Midbrain (tissue), 1 donor: ENCODE data around the gene METAP1D.
"Not testable (repeated sequence)": the region's sequence is repeated elsewhere in the genome, so short reads cannot be mapped to it uniquely, and the experiment has no call there.

ENCODE experiments used
- DNase-seq: peaks from one replicate; lab custom pipeline; 2025; lab: John Stamatoyannopoulos, UW

METAP1D gene

GRCh38 chr2:172048508-172049503, 49.1 kb downstream of the METAP1D start:
- DNase-seq = no peak

- no peak for DNase-seq
These were observed 49.9 kb downstream of the METAP1D start for GRCh38 chr2:172049567-172050120.

GRCh38 chr2:172050479-172051125, 50.8 kb downstream of the METAP1D start:
- DNase-seq = no peak

DNA sequence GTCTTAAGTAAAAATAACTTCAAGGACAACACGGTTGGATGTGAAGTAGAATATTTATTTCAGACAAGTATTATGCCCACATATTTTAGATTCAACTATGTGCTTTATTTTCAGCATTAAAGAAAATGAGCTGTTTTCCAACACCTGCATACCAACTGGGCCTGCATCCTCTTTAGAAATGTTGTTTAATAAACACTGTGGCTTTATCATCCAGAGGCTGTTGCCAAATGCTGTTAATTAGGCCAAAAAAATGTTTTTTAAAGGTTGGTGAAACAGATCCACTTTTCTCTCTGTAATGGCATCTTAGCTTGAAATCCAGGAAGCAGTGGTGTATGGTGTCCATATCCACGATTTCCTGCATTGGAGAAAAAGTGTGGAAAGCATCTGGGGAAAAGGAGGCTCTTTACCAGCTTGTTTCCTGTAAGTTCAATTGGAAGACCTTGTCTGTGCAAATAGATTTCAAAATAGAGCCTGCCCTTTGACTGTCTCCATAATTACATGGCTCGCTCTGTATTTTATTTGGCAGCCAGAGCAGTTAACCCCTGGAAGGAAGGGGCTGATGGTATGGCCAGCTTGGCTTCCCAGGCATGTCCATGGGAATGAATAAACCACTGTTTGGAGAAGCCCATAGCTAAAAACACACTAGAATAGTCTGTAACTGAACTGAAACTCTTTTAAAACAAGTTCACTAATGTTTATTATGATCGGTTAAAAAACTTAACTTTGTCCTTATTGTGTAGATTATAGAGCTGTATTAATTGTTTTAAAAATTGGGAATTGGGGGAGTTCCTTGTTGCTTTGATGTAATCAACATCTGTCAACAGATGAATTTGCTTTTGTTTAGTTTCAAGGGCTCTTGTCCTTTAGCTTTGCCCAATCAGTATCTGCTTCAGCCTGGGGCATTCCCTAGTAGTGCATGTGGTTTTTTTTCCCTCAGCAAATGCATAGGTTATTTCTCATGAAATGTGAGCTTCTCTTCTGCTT, 52.5 kb downstream of the METAP1D start:
- DNase-seq = no peak

- no peak for DNase-seq
These were observed 53.7 kb downstream of the METAP1D start for GRCh38 chr2:172053486-172053885.

DNA sequence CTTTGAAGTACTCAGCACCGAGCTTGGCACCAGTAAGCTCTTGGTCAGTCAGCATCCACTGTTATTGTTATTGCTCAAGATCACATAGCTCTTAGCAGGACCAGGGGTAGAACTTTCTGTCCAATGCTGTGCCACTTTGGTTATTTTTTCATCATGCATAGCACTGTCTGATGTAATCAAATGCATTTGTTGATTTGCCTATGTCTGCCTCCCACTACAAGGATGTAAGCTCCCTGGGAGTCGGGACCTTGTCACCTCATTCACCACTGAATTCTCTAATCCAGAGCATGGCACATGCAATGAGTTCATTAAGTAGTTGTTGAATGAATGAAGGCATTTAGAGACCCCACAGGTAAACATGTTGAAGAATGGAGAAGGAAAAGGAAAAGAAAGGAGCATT, 56.5 kb downstream of the METAP1D start:
- DNase-seq = no peak

DNA sequence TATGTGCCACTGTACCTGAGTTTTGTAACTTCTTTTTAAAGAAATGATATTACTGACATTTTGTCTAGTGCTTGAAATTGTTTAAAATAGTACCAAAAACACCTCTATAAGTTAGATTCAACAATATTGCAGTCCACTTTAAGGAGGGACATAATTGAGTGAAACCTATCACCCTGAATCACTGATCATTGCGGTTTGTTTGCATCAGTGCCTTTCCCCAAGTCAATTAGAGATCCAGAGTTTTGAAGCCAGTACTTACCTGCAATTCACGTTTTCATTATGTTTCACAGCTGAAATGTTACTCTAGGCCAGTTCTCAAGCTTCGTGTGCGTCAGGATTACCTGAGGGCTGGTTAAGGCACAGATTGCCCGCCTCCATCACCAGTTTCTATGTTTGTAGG, 58.9 kb downstream of the METAP1D start:
- no peak for DNase-seq

DNA sequence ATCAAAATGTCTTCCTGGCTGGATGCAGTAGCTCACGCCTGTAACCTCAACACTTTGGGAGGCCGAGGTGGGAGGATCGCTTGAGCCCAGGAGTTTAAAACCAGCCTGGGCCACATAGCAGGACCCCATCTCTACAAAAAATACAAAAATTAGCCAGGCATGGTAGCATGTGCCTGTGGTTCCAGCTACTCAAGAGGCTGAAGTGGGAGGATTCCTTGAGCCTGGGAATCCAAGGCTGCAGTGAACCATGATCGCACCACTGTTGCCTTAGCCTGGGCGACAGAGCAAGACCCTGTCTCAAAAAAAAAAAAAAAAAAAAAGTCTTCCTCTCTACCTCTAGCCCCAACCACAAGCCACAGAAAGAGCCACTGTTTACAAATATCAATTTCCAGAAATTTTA, 60.4 kb downstream of the METAP1D start:
- not testable (repeated sequence) for DNase-seq

DNA sequence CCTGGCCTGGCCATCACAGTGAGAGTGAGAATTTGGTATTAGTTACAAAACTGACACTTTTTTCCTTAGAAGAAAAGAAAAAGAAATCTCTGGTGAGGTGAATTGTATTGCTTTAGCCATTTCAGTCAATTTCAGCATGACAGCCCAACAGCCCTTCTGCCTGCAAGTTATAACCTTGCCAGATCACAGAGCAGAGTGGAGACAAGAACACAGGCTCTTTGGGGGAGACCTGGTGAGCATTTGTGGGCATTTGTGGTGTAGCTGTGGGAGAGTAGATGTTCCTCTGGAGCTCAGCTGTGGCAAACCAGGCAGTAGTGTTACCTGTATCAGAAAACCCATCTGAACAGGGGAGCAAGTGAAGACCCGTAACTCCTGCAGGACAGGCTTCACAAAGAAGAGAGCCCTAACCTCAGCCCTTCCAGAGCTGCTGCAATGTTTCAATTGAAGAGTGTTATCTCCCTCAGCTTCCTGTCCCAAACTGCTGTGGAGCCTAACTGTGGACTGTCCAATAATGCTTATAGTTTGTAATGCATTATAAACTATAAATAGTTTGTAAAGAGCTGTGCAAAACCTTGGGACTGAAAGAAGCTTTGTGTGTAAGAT, 62.8 kb downstream of the METAP1D start:
- no peak for DNase-seq

- no peak for DNase-seq
These were observed 63.7 kb downstream of the METAP1D start for GRCh38 chr2:172063446-172063845.

DNA sequence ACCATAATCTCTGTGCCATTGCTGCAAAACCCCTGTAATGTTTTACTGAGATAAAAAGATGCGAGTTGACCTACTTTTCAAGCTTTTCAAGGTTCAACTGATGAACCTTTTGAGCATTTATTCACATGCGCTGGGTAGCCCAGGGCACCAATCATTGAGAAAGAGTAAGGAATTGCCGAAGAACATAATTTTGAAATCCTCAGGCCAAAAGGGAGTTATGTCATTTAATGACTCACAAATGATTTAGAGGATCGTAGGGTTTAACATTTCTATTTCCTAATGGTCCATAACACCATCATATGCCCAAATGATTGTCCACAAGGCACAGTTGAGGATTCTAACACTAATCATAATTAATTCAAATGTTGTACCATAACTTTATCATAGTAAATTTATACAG, 65.4 kb downstream of the METAP1D start:
- DNase-seq = no peak

GRCh38 chr2:172066394-172066886, 66.7 kb downstream of the METAP1D start:
- no peak for DNase-seq

DNA sequence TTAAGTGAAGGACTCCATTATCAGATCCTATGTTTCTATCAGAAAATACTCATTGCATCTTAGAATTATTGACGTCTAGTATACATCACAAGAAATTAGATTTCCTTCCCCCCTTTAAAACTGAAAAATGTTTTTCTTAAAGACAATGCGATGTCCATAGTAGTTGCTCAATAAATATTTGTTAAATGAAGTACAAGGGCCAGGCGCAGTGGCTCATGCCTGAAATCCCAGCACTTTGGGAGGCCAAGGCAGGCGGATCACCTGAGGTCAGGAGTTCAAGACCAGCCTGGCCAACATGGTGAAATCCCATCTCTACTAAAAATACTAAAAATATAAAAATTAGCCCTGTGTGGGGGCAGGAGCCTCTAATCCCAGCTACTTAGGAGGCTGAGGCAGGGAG, 68.2 kb downstream of the METAP1D start:
- DNase-seq = not testable (repeated sequence)

DNA sequence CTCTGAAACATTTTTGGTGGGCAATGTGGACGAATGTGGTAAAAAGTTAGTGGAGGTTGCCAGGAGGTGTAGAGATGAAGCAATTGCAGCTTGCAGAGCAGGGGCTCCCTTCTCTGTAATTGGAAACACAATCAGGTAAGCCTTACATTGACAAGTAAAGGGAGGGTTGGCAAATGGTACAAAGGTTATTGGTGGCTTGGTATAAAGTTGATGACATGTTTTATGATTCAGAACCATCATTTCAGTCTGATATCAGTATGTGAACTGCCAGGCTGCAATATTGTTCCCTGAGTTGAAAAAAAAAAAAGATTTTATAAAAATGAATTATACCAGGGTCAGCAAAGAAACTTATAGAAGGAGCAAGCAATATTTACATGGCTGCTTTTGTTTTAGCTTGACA, 71.2 kb downstream of the METAP1D start:
- DNase-seq = no peak

GRCh38 chr2:172072303-172072702, 72.5 kb downstream of the METAP1D start:
- no peak for DNase-seq

DNA sequence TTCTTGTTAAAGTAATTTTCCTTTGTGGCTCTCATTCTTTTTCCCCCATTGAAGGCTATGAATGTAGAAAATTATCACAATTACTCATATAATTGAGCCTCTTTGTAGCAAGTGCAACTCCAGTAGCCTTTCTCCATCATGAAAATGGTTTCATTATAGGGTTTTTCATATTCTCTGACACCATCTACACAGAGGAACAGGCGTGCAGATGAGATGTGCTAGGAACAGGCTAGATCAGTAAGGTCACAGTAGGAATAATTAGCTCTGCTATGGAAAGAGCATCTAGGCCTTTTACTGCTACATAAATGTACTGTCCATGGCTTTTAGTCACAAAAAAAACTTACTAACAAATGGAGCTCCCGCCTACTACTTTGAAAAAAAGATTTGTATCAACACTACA, 73.0 kb downstream of the METAP1D start:
- no peak for DNase-seq

GRCh38 chr2:172073518-172073917, 73.8 kb downstream of the METAP1D start:
- no peak for DNase-seq

DNA sequence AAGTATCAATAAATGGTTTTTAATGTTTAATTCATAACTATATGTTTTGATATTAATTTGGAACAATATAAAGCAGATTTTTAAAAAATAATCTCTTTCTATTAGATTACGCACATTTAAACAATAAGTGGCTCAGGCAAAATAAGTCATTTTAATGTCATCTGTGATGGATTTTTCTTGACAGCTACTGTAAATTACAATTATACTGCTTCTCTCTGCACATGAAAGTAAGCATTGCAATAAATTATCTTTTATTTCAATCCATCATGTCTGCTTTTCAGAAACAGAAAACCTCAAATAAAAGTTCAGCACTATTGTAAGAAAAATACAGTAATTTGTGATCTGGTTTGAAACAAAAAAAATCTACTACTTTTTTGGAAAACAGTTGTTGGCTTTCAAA, 74.5 kb downstream of the METAP1D start:
- no peak for DNase-seq

DNA sequence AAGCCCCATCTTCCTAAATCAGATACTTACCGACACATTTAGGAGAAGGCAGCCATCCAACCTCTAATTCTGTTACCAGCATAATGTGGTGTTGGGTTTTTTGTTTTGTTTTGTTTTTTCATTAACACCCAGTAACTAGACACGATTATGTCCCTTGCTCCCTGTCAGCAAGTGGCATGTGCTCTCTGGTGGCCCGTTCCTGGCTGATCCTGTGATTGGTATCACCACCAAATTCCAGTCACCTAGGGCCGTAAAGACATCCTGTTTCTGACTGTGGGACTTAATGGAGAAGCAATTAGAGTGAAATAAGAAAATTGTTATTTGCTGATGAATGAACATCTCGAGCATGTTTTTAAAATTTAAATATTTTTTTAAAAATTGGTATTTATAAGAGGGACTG, 79.7 kb downstream of the METAP1D start:
- no peak for DNase-seq

- DNase-seq = no peak
These were observed 80.3 kb downstream of the METAP1D start for GRCh38 chr2:172079838-172080640.
